Neural progenitor cell (in vitro differentiated cells): ENCODE measurements around the gene NDUFS8. TPM values are rescaled to one million over a fixed set of nuclear protein-coding genes. Genes with fewer than 3 reads are reported as not detected.

Experiments
- DNase-seq: peaks from one replicate; pipeline ENCODE4 v3.0.0-alpha.2; 2016; ENCODE audit warnings: low spot score
- H2AFZ ChIP-seq: fragments of 200-600 bp; sonication (generic); replicated peaks from 2 replicates; pipeline ENCODE4 v1.6.1; 2016; ENCODE audit warnings: antibody characterized with exemption
- H3F3A ChIP-seq: fragments of 200-600 bp; sonication (generic); 2 replicates; pipeline ENCODE4 v1.6.1; 2016; ENCODE audit warnings: antibody characterized with exemption, low read depth
- H3K27ac ChIP-seq: fragments of 200-600 bp; sonication (generic); 2 replicates; pipeline ENCODE4 v1.5.1; 2016; ENCODE audit warnings: mild to moderate bottlenecking
- H3K27me3 ChIP-seq: fragments of 200-600 bp; sonication (generic); 2 replicates; pipeline ENCODE4 v1.6.1; 2016; ENCODE audit warnings: mild to moderate bottlenecking, moderate library complexity
- H3K36me3 ChIP-seq: fragments of 200-600 bp; sonication (generic); 2 replicates; pipeline ENCODE4 v1.5.1; 2016
- H3K4me1 ChIP-seq: fragments of 200-600 bp; sonication (generic); 2 replicates; pipeline ENCODE4 v1.6.1; 2016; ENCODE audit warnings: mixed run types
- H3K4me2 ChIP-seq: fragments of 200-600 bp; sonication (generic); 2 replicates; pipeline ENCODE4 v1.6.1; 2016
- H3K4me3 ChIP-seq: fragments of 200-600 bp; sonication (generic); 2 replicates; pipeline ENCODE4 v1.5.1; 2016
- H3K79me2 ChIP-seq: fragments of 200-600 bp; sonication (generic); 2 replicates; pipeline ENCODE4 v1.6.1; 2016; ENCODE audit warnings: low read depth
- H3K9ac ChIP-seq: fragments of 200-600 bp; sonication (generic); 2 replicates; pipeline ENCODE4 v1.6.1; 2016
- H3K9me3 ChIP-seq: fragments of 200-600 bp; sonication (generic); 2 replicates; pipeline ENCODE4 v1.5.1; 2016; ENCODE audit warnings: low read depth
- H4K20me1 ChIP-seq: fragments of 200-600 bp; sonication (generic); 2 replicates; pipeline ENCODE4 v1.6.1; 2016; ENCODE audit warnings: low read depth
- H3K27ac Mint-ChIP-seq: 3 replicates; pipeline ENCODE4 v1.8.0; 2021; ENCODE audit warnings: mixed read lengths
- H3K27me3 Mint-ChIP-seq: 2 replicates; pipeline ENCODE4 v1.8.0; 2022; ENCODE audit warnings: low read depth, mild to moderate bottlenecking, inconsistent platforms, moderate library complexity, mixed read lengths; ENCODE audit not compliant: insufficient read depth
- H3K36me3 Mint-ChIP-seq: 3 replicates; pipeline ENCODE4 v1.8.0; 2021; ENCODE audit warnings: mixed read lengths
- H3K4me1 Mint-ChIP-seq: 3 replicates; pipeline ENCODE4 v1.8.0; 2021; ENCODE audit warnings: mixed read lengths
- H3K4me3 Mint-ChIP-seq: 3 replicates; pipeline ENCODE4 v1.8.0; 2021; ENCODE audit warnings: mild to moderate bottlenecking, moderate library complexity, mixed read lengths
- H3K9me3 Mint-ChIP-seq: 3 replicates; pipeline ENCODE4 v1.8.0; 2020; ENCODE audit warnings: mixed read lengths
- CTCF ChIP-seq: fragments of 200-600 bp; sonication (generic); IDR thresholded peaks from 2 replicates; pipeline ENCODE4 v1.5.1; 2017; ENCODE audit warnings: antibody characterized with exemption, mild to moderate bottlenecking
- EZH2 ChIP-seq: fragments of 200-600 bp; sonication (generic); IDR thresholded peaks from 2 replicates; pipeline ENCODE4 v1.6.1; 2017; ENCODE audit warnings: antibody characterized with exemption, mild to moderate bottlenecking, moderate library complexity
- EZH2phosphoT487 ChIP-seq: fragments of 200-600 bp; sonication (generic); IDR thresholded peaks from 2 replicates; pipeline ENCODE4 v1.6.1; 2017; ENCODE audit warnings: antibody characterized with exemption
- total RNA-seq: library from RNA; depleted of rRNA; stranded (reverse); fragments of >200 nt; gene quantifications from 2 replicates; pipeline ENCODE4 v1.2.3, GENCODE V29; 2015; ENCODE audit warnings: low replicate concordance

The NDUFS8 gene
- total RNA-seq, 1 donor from 2014 or later: 46.7 TPM

GRCh38 chr11:68038226-68038717 is 7.8 kb downstream of the NDUFS8 start:
- no peak for DNase-seq
- peaks cover 16% of the 10 kb centered on the region for H3K4me1 ChIP-seq
- no peaks in the 10 kb centered on the region for H3K79me2 ChIP-seq
- H3K27me3 ChIP-seq: no peaks in the 10 kb centered on the region
- H3K36me3 Mint-ChIP-seq: peaks cover 3% of the 10 kb centered on the region
- H3K4me3 ChIP-seq: peak overlapping the region; percentile 44
- peaks cover 9% of the 10 kb centered on the region for H3K4me1 Mint-ChIP-seq
- H3K9me3 Mint-ChIP-seq: no peaks in the 10 kb centered on the region
- H3K9ac ChIP-seq: no peak overlapping the region
- no peaks in the 10 kb centered on the region for H3K36me3 ChIP-seq
- peak overlapping the region; percentile 74 for H3K4me2 ChIP-seq
- H2AFZ ChIP-seq: peak overlapping the region; percentile 61
- no peaks in the 10 kb centered on the region for H3K9me3 ChIP-seq
- H3K4me3 Mint-ChIP-seq: no peak overlapping the region
- peaks cover 6% of the 10 kb centered on the region for H3K27me3 Mint-ChIP-seq
- no peak overlapping the region for H3K27ac ChIP-seq
- H3F3A ChIP-seq: peaks cover 30% of the 10 kb centered on the region
- no peaks in the 10 kb centered on the region for H4K20me1 ChIP-seq
- no peak overlapping the region for H3K27ac Mint-ChIP-seq
- TF ChIP-seq CTCF (no peak), EZH2 (no peak), EZH2phosphoT487 (no peak)

GRCh38 chr11:68038718-68039525 is 8.4 kb downstream of the NDUFS8 start, which contains the start of gene TCIRG1:
Gene TCIRG1, plus strand, starts transcription at chr11:68039025. Its CDS starts 2,247 bp downstream, at chr11:68041272.
- peaks cover 16% of the 10 kb centered on the region for H3K4me1 ChIP-seq
- peak within 1 kb of the TSS; percentile 61 for H2AFZ ChIP-seq
- H3K79me2 ChIP-seq: no peaks in the 10 kb centered on the region
- H3K4me2 ChIP-seq: peak within 1 kb of the TSS; percentile 74
- no peaks in the 10 kb centered on the region for H4K20me1 ChIP-seq
- H3K9me3 ChIP-seq: no peaks in the 10 kb centered on the region
- peaks cover 30% of the 10 kb centered on the region for H3F3A ChIP-seq
- Mint-ChIP-seq H3K9me3 (no peaks in the 10 kb centered on the region), H3K4me1 (peaks cover 9% of the 10 kb centered on the region), H3K27me3 (peaks cover 6% of the 10 kb centered on the region), H3K27ac (peak within 1 kb of the TSS; percentile 90), H3K4me3 (peak within 1 kb of the TSS; percentile 35), H3K36me3 (peaks cover under 1% of the 10 kb centered on the region)
- peak within 1 kb of the TSS; percentile 44 for H3K4me3 ChIP-seq
- TF ChIP-seq CTCF (no peak), EZH2phosphoT487 (no peak), EZH2 (no peak)
- DNase-seq: peak; percentile 78
- no peaks in the 10 kb centered on the region for H3K36me3 ChIP-seq
- no peak within 1 kb of the TSS for H3K27ac ChIP-seq
- no peaks in the 10 kb centered on the region for H3K27me3 ChIP-seq
- H3K9ac ChIP-seq: no peak within 1 kb of the TSS

GRCh38 chr11:68039526-68040086 is 9.1 kb downstream of the NDUFS8 start:
- Histone ChIP-seq H3K4me3 (no peak overlapping the region), H3K27me3 (no peaks in the 10 kb centered on the region)

More at GRCh38 chr11:68039526-68040086, 9.1 kb downstream of the NDUFS8 start:
- Histone ChIP-seq H3F3A (peaks cover 30% of the 10 kb centered on the region), H3K9me3 (no peaks in the 10 kb centered on the region), H3K36me3 (no peaks in the 10 kb centered on the region), H3K79me2 (no peaks in the 10 kb centered on the region), H4K20me1 (no peaks in the 10 kb centered on the region), H2AFZ (no peak overlapping the region), H3K27ac (no peak overlapping the region), H3K9ac (no peak overlapping the region), H3K4me1 (peaks cover 16% of the 10 kb centered on the region), H3K4me2 (peak overlapping the region; percentile 74)
- DNase-seq: no peak
- Mint-ChIP-seq H3K27me3 (peaks cover 6% of the 10 kb centered on the region), H3K4me1 (peaks cover 9% of the 10 kb centered on the region), H3K9me3 (no peaks in the 10 kb centered on the region), H3K27ac (peak overlapping the region; percentile 90), H3K36me3 (no peaks in the 10 kb centered on the region), H3K4me3 (peak overlapping the region; percentile 35)
- TF ChIP-seq CTCF (no peak), EZH2phosphoT487 (no peak), EZH2 (no peak)
